Activated gamma-delta T cell (primary cell): ENCODE measurements around the gene ANKS1A.
"Not testable (repeated sequence)": the region's sequence is repeated elsewhere in the genome, so short reads cannot be mapped to it uniquely, and the experiment has no call there.

Source experiments
- DNase-seq: peaks from one replicate; lab custom pipeline; 2025; lab: John Stamatoyannopoulos, UW

Gene ANKS1A

DNA sequence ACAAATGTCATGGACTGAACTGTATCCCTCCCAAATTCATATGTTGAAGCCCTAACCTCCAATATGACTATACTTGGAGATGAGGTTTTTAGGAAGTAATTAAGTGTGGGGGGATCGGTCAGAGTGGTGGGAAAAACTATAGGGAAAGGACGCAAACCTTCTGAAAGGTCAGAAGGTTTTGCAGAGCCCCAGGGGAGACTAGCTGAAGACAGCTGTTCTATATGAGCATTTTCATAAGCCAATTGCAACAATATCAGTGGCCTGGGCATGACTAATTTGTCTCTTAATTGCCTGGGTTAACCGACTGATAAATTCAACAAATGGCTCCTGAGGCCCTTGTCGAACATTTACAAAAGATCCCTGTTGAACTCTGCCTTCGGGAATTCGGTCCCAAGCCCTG, 217.0 kb downstream of the ANKS1A start:
- DNase-seq, result not testable (repeated sequence)

DNA sequence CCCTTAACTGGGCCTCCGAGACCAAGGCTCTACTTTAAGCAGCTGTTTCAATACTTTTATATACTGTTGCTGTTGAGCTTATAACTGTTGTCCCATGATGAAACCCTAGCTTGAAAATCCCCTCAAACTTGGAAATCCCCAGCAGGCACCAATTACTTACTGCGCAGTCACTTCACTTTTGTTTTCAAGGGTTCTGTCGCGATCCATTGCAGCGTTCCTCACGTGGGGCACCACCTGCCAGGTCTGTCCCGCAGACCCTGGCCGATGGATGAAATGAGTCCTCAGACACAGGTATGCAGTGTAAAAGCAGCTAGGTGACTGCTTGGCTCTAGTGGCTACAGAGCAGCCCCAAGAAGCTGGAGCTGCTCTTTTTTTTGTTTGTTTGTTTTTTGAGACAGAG, 218.2 kb downstream of the ANKS1A start:
- DNase-seq, result not testable (repeated sequence)

DNA sequence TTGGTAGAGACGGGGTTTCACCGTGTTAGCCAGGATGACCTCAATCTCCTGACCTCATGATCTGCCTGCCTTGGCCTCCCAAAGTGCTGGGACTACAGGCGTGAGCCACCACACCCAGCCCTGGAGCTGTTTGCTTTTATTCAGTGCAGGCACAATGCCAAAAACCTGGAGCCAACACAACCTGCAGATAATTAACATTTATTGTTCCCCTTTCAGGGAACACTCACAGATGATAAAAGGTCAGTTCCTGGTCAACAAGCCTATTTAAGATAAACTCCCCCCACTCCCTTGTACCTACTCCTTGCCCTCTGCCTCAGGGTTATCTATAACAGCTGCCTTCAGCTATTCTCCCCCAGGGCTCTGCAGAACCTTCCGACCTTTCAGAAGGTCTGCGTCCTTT, 218.7 kb downstream of the ANKS1A start:
- DNase-seq, result not testable (repeated sequence)

- DNase-seq, result no peak
These were observed 219.3 kb downstream of the ANKS1A start for GRCh38 chr6:35108309-35108885.

GRCh38 chr6:35120746-35121145, 231.7 kb downstream of the ANKS1A start:
- no peak for DNase-seq

DNA sequence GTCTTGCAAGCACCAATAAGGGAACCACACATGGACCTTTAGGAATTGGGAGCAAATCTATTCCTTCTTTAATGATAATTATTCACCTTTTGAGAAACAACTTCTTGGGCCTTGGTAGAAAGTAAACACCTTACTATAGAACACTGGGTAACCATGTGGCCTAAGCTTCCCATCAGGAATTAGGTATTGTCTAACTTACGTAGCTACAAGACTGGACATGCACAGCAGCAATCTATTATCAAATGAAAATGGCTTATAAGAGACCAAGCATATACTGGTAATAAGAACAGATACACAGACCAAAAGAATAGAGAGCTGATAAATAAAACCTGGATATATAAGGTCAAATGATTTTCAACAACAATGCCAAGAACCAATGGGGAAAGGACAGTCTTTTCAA, 235.3 kb downstream of the ANKS1A start:
- no peak for DNase-seq

DNA sequence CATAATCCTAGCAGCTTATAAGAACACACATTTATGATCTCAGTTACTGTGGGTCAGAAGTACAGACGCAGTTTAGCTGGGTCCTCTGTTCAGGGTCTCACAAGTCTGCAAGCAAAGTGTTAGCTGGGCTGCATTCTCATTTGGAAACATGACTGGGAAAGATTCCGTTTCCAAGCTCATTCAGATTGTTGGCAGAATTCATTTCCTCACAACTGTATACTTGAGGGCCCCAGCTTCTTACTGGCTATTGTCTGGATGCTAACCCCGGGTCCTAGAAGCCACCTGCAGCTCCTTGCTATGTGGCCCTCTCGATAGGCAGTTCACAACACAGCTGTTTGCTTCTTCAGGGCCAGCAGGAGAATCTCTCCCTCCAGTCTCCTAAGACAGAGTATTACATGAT, 239.0 kb downstream of the ANKS1A start:
- no peak for DNase-seq

GRCh38 chr6:35128496-35128895, 239.4 kb downstream of the ANKS1A start:
- no peak for DNase-seq

GRCh38 chr6:35136185-35136584, 247.1 kb downstream of the ANKS1A start:
- DNase-seq, result no peak

DNA sequence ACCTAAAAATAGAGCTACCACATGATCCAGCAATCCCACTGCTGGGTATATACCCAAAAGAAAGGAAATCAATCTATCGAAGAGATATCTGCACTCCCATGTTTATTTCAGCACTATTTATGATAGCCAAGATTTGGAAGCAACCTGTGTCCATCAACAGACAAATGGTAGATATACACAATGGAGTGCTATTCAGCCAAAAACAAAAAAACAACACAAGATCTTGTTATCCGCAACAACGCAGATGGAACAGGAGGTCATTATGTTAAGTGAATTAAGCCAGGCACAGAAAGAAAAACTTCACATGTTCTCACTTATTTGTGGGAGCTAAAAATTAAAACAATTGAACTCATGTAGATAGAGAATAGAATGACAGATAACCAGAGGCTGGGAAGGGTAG, 249.1 kb downstream of the ANKS1A start:
- DNase-seq, result not testable (repeated sequence)

- no peak for DNase-seq
These were observed 250.4 kb downstream of the ANKS1A start for GRCh38 chr6:35139470-35139869.

DNA sequence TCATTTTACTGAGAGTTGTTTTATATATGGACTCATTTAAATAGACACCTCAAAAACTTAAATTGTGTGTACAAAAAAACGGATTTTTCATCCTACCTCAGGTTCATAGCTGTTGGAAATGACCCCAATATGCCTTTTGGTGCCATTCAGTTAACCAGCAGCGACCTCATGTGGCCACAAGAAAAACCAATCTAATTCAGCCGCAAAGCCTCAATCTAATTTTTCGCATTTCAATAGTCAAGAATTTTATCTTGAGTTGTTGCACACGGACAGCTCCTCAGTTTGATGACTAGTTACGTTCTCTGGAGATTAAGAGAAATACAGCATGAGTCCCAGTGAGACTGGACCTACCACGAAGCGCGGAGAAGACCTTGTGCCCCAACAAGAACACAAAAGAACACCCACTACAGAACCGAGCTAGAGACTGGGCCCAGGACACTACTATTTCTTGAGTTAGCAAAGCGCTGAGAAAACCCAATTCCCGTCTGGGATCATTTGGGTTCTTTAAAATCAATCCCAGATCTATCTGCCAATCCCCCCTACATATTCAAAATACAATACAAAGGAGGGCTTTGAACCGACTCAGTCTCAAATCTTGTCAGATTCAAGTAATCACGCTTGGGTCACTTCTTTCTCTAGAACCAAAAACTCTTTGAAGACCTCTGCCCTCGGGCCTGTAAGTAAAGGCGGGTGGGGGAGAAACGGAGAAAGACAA, 251.0 kb downstream of the ANKS1A start:
- DNase-seq, result no peak

GRCh38 chr6:35140639-35141006, 251.6 kb downstream of the ANKS1A start:
- DNase-seq, result no peak
